Measurements from ENCODE around the gene PPP4R3B. TPM values are rescaled to one million over a fixed set of nuclear protein-coding genes. Genes with fewer than 3 reads are reported as not detected.
"Not testable (repeated sequence)": the region's sequence is repeated elsewhere in the genome, so short reads cannot be mapped to it uniquely, and the experiment has no call there.

Gene PPP4R3B
- 80.1 TPM for total RNA-seq

GRCh38 chr2:55617175-55618024 lies at the start of gene PPP4R3B:
PPP4R3B (minus strand) TSS chr2:55617622; CDS start chr2:55617285, 337 bp downstream.
- peak; percentile 100 for DNase-seq

DNA sequence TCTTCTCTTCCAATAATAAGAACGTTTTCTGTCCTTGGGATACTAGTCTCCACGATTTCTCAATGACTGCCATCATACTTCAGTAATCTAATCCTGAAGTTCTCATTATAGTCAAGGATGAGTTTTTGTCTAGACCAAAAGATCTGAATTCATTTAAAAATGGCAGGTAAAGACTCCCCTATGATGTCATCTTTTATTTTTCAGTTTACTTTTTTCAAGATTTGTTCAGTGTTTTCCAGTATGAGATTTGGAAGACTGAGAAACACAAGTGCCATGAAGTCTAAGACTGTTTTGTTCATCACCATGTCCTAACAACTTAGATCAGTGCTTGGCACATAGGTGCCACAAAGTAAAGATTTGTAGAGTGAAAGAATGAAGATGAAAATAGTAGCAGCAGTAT lies 35.8 kb upstream of the PPP4R3B start:
- DNase-seq: no peak

DNA sequence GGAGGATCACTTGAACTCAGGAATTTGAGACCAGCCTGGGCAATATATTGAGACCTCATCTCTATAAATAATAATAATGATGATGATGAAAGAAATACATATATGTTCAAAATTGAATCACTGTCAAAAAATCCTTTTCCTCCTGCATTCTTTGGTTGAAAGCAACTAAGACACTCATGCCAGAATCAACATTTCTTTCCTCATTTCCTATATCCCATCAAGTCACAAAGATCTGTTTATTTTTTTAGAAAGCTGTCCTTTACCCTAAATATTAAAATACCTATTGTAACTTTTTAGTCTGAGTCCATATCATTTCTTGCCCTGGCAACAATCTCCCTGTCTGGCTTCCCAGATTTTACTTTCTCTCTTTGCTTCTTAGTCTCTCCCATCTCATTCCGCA lies 31.8 kb upstream of the PPP4R3B start:
- no peak for DNase-seq

DNA sequence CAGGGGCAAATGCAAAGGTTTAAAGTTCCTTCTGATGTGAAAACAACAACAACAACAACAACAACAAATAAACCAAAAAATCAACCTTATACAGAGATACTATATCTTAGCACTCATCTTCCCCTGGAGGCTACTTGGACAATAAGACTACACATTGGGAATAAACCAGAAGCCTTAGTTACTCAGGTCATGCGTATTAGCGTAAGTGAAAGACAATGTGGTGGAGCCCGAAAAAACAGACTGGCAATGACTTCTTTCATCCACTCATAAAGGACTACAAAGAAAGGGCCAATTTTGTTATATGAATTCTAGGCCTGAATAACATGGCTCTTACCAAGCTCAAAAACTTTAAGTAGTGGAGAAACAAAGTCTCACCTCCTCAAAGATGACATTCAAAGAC lies 19.4 kb upstream of the PPP4R3B start:
- no peak for DNase-seq

DNA sequence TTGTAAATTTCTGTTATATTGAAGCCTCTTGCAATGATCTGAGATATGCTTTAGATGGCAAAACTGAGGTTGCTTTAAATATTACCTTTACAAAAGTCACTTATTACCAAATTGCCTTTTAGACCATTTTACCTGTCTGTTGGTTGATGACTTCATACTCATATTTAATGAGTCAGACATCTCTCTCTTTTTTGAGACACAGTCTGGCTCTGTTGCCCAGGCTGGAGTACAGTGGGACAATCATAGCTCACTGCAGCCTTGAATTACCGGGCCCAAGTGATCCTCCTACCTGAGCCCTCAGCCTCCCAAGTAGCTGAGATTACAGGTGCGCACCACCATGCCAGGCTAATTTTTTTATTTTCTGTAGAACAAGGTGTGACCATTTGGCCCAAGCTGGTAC lies 11.5 kb upstream of the PPP4R3B start:
- no peak for DNase-seq

GRCh38 chr2:55627915-55628314 lies 10.5 kb upstream of the PPP4R3B start:
- no peak for DNase-seq

DNA sequence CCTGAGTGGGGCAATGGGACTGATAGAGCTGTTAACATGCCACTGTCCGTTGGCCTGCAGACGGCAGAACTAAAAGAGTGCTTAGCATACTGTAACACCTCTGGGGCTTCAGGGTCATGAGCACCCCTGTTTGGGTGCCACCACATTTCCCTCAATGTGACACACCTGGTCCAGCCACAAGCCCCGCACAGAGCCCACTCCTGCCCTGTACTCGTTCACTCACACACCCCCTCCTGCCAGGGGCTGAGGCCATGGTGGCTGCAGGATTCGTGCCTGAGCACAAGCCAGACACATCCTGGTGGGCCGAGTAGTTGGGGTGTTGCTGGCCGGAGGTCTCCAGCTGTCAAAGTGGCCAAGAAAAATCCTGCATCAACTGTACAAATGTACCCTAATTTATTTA lies 4.4 kb upstream of the PPP4R3B start:
- no peak for DNase-seq

GRCh38 chr2:55620123-55620779 lies 2.8 kb upstream of the PPP4R3B start:
- DNase-seq: no peak

GRCh38 chr2:55618275-55619055 lies 1.0 kb upstream of the PPP4R3B start:
- peak; percentile 81 for DNase-seq

DNA sequence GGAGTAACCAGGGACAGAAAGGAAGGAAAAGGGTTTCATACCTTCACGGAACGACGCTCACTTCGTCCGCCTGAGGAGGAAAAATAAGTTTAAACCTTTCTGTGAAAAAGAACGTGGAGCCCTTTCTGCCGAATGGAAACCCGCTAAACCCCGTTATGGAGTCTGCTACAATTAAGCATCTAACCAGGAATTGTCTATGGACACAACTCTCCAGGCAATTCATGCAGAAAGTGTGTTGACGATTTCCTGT lies 528 bp upstream of the PPP4R3B start:
- DNase-seq: peak; percentile 59

- peak; percentile 83 for DNase-seq
Measured at GRCh38 chr2:55616551-55617174, 759 bp downstream of the PPP4R3B start.

DNA sequence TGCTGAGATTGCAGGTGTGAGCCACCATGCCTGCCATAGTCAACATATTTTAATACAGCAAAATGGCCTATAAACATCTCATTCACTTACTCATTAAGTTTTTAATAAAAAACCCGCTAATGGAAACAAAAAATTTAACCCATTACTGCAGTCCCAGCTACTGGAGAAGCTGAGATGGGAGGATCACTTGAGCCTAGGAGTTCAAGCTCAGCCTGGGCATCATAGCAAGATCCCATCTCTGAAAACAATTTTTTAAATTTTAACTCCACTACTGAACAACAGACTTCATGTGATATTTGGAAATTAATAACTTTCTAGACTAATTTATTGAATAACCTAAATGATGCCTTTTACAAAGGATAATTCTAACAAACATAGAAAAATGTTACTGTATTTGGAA lies 5.4 kb downstream of the PPP4R3B start:
- DNase-seq: no peak

DNA sequence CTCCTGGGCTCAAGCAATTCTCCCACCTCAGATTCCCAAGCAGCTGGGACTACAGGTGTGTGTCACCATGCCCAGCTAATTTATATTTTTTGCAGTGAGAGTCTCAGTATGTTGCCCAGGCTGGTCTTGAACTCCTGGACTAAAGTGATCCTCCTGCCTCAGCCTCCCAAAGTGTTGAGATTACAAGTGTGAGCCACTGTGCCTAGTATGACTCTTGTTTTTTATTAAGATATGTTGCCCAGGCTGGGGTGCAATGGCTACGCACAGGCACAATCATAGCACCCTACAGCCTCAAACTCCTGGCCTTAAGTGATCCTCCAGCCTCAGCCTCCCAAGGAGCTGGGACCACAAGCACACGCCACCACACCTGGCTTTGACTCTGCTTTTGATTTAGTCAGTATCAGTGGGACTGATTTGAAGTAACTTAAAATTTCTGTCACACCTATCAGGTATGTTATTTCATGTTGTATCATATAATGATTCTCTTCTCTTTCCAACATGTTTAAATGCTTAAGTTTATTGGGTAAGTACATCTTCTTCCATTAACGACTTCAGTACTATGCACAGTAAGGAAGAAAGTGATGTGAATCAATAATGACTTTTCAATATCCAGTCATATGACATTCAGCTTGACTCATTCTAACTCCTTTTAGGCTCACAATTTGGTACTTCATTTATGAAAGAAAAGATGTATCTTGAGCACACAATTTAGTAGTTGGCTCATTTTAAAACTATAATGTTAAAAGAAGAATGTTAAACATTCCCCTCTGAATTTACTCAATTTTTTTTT lies 6.3 kb downstream of the PPP4R3B start:
- no peak for DNase-seq

DNA sequence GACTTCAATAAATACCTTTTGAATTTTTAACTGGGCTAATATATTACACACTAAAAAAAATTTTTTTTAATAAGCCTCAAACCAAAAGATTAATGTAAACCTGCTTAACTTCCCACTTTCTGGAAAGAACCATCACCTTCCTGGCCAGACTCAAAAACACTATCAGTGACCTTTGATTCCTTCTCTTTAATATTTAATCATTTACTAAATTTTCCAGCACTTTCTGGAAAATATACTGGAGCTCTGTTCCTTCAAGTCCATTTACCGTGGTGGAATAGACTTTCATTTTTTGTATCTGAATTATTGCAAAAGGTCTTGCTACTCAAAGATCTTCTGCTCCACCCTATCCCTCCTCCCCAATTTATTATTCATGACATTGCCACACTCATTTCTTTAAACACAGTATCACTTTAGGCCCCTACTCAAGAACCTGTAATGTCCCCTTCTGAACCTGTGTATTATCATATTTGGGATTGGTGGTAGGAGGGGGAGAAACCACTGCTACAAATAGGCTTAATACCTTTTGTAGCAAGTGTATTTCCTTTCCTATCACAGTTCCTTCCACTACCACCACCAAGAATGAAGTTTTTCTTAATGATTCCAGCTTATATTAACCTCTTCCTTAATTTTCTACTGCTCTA lies 7.4 kb downstream of the PPP4R3B start:
- no peak for DNase-seq

DNA sequence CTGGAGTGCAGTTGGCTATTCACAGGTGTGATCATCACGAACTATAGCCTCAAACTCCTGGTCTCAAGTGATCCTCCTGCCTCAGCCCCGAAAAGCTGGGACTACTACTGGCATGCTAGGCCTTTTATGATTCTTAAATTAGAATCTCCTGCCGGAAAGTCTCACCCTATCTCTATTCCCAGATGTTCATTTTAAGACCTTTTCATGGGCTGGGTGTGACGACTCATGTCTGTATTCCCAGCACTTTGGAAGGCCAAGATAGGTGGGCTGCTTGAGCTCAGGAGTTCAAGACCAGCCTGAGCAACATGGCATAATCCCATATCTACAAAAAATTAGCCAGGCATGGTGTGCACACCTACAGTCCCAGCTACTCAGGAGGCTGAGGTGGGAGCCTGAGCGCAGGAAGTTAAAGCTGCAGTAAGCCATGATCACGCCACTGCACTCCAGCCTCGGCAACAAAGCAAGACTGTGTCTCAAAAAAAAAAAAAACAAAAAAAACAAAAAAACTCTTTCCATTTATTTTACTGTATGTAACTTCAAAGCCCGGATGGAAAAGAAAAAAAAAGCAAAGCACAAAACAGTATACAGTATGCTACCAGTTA lies 8.1 kb downstream of the PPP4R3B start:
- DNase-seq: no peak

DNA sequence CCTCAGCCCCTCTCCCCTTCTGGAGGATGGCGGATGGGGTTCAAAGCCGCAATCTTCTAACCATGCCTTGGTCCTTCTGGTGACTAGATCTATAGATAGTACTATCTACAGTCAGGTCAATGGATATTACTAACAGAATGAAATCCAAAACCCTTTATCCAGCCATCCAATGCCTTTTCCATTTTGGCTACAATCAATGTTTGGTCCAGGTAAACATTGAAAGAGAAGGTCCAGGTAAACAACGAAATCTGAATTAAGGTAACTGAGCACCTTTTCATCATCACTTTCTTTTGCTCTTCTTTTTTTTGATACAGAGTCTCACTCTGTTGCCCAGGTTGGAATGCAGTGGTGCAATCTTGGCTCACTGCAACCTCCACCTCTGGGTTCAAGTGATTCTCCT lies 9.7 kb downstream of the PPP4R3B start:
- DNase-seq: no peak

- no peak for DNase-seq
Measured at GRCh38 chr2:55604027-55604565, 13.3 kb downstream of the PPP4R3B start.

GRCh38 chr2:55601849-55602248 lies 15.6 kb downstream of the PPP4R3B start:
- no peak for DNase-seq

DNA sequence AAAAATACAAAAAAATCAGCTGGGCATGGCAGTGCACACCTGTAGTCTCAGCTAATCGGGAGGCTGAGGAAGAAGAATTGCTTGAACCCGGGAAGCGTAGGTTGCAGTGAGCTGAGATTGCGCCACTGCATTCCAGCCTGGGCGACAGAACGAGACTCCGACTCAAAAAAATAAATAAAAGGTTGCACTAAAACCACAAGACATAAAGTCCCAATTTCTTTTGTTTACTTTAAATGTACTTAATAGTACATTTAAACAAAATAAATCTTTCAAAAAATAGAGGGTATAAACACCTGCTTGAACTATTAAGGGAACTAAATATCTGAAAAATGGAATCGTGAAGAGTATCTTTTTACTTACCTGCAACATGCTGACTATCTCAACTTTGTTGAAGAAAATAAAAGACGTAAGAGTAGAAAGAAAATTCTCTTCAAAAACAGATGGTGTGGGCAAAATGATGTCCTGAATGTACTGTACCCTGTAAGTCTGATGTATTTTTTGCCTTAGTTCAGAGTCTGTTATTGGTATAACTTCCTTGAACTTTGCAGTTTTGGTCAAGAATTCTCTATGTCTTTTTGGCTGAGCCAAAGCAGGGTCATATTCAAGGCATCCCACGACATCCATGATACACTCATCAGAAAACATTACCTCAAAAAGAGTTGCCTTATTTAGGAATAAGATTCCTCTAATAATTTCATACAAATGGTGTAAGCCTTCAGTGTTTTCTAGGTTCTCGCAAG lies 19.2 kb downstream of the PPP4R3B start:
- DNase-seq: no peak

- not testable (repeated sequence) for DNase-seq
Measured at GRCh38 chr2:55596795-55597194, 20.6 kb downstream of the PPP4R3B start.

Data from tongue (tissue), 2 donors.